ENCODE results near the gene PADI1.
"Not testable (repeated sequence)": the region's sequence is repeated elsewhere in the genome, so short reads cannot be mapped to it uniquely, and the experiment has no call there.

Gene PADI1

DNA sequence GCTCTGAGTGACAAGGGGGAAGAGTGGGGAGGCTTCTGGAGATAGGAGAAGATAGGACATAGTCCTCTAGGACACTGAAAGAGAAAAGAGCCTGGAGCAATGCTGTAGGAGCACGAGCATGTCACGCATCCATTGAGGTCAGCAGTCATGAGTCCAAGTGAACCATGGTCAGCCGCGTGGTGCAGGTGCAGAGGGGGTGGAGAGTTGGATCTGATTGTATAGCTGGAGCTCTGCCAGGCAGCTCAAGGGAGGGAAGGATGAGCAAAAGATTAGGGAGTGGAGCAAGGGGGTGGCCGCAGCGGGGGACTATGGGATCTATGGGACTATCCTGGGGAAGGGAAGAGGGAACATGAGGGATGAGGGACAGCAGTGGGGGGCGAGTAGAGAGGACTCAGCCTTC is 14.0 kb downstream of the PADI1 start:
- no peak for DNase-seq

- no peak for DNase-seq
Observed at GRCh38 chr1:17220287-17220686, 15.4 kb downstream of the PADI1 start.

- no peak for DNase-seq
Observed at GRCh38 chr1:17222557-17222956, 17.6 kb downstream of the PADI1 start.

GRCh38 chr1:17224434-17224833 is 19.5 kb downstream of the PADI1 start:
- DNase-seq: no peak

DNA sequence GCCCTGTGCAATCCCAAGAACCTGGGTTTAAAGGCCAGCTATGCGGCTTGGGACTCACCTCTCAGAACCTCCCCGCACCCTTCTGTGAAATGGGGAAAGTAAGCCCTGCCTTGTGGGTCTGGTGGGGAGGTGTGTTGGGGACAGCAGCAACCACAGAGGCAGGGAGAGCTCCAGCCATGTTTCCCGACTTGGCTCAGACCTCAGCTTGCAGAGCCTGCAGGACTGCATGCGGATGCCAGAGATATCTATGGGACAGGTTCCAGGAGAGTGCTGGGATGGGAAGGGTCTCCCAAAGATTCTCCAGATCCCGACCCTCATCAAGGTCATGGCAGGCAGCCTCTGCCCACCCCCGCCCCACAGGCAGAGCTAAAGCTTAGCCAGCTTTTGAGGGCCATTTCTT is 20.2 kb downstream of the PADI1 start:
- DNase-seq: no peak

DNA sequence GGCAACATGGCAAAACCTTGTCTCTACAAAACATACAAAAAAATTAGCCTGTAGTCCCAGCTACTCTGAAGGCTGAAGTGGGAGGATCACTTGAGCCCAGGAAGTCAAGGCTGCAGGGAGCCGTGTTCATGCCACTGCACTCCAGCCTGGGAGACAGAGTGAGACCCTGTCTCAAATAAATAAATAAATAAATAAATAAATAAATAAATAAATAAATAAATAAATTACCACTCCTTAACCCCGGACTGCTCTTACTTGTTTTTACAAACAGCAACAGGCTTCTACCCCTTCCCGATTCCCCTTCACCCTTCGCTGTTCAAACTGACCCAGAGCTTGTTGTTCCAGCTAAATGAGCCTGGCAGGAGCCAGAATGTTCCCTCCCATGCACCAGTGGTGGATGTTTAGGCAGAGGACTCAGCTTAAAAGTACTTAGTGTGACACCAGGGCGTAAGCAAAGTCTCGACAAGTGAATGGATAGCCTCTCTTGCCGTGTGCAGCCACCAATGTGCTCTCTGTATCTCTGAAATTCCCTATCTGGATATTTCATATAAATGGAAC is 22.5 kb downstream of the PADI1 start:
- DNase-seq: no peak

- no peak for DNase-seq
Observed at GRCh38 chr1:17228619-17229018, 23.7 kb downstream of the PADI1 start.

DNA sequence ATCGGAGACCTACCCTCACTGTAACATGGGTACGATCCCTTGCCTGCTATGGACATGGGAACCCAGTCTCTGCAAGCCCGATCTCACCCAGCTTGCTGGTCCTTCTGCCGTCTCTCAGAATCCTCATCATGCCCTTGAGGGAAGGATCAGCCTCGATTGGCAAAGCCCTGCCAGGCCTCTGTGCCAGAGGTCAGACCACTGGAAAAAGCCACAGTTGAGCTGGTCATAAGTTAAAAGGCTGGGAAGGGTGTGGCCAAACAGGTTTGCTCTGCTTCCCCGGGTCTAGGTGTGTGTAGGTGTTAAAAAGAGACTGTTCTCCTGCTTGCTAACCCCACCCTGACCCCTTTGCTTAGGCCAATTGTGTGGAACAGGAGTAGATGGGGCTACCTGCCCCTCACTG is 24.5 kb downstream of the PADI1 start:
- no peak for DNase-seq

- no peak for DNase-seq
Observed at GRCh38 chr1:17230106-17230505, 25.2 kb downstream of the PADI1 start.

DNA sequence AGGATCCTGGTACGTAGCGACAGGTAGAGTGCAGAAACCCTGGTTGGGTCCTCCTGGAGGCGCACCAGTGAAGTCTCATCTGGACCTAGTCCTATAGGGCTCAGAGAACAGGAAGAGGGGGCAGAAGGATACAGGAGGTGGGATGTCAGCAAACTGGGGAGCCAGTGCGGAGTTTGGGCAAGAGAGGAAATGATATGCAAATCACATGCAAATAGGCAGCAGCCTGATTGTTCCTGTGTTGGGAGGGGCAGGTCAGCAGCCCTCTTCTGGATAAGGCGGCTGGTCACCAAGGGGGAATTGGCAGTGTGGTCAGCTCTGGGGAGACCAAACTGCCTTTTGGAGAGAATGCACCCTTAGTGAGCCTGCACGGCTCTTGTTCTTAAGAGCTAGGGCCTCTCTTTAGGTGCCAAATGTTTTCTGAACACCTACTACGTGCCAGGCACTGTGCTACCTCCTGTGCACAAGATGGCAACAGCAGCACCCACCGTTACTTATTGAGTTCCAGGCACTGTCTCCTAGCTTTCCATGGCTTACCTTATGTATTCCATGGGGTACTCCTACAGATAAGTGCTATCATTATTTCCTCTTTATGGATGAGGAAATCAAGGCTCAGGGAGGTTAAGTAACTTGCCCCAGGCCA is 25.9 kb downstream of the PADI1 start:
- DNase-seq: no peak

DNA sequence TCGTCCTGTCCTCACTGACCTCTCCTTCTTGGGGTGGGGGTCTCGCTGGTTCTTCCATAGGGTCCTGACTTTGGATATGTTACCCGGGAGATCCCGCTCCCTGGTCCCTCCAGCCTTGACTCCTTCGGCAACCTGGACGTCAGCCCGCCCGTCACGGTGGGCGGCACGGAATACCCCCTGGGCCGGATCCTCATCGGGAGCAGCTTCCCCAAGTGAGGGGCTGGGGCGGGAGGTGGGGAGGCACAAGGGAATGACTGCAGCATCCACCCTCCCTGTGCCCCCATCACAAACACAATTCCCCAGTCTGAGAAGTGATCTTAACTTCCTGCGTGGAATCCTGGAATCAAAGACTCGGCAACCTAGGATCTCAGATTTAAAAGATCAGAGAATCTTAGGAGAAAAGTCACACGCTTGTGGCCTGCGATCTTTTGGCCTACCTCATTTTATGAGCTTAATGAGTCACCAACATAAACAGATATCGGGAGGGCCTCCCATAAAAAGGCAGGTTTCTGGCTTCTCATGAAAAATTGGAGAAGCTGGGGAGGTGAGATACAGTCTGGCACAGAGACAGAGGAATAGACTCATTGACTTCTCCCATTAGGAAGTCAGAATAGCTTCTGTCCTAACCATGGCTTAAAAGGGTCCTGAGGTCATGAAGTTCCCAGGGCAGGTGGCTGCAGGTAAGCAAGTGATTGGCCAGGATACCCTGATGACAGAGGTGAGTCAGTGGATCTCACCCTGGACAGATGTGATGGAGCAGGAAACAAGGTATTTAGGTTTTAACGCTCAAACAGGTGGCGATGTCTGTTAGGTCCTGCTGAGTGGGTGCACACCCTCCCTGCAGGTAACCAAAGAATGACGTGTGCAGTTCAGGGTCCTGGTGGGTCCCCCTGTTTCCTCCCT is 28.1 kb downstream of the PADI1 start:
- no peak for DNase-seq

DNA sequence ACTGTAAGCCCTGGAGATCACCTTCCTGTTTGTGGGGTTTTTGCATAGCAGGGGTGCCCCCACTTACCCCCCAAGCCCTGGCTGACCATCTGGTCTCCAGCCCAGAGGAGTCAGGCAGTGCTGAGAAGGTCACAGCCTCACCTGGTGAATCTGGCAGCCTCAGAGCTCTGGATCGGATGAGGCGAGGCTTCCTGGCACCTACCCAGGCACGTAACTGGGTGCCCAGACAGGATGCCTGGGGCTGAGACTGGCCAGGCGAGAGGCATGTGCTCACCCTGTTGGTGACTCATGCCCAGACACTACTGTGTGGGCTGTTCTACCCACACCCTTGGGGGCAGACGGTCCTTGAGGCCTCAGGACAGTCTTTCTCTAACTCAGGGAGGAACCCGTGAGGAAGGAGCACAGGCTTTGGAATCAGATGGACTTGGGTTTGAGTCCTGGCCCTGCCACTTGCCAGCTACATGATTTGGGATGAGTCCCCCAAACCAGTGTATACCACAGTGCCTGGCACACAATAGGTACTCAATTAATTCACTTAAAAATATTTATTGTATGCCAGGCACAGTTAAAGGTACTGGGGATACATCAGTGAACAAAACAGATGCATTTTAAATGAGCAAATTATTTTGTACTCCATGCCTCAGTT is 28.9 kb downstream of the PADI1 start:
- DNase-seq: no peak

DNA sequence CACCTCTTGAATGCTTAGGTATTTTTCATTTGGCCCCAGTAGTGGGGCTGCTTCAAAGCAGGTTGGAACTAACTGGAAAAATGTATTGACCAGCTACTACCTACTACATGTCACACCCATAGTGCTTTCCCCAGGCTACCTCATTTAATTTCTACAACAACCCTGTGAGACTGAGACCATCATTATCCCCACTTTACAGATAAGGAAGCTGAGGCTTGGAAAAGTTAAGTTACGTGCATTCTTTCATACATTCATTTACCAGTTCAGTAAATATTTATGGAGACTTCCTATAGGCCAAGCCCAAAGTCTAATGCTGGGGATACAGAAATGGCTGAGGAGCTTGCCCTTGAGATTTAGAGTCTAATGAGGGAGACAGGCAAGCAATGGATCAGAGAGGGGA is 29.5 kb downstream of the PADI1 start:
- no peak for DNase-seq

DNA sequence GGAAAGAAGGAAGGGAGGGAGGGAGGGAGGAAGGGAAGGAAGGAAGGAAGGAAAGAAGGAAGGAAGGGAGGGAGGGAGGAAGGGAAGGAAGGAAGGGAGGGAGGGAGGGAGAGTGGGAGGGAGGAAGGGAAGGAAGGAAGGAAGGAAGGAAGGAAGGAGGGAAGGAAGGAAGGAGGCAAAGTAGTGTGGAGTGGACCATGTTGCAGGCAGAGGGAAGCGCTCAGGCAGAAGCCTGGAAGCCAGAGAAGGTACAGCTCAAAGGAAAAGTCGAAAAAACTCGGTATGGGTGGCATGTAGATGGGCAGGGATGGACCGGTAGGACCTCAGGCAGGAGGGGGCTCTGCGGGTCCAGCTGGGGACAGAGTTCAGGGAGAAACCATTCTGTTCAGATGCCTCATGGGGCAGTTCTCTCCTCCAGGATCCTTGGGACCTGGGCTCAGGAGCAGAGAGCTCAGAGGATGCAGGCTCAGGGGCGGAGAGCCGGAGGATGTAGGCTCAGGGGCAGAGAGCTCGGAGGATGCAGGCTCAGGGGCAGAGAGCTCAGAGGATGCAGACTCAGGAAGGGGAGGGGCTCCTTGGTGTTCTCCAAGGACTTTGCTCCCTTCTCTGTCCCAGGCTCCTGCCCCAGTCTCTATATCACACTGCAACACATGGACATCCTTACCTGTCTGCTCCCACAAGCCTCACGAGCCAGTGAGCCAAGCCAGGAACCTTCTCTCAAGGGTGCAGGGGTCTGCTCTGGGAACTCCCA is 30.4 kb downstream of the PADI1 start:
- no peak for DNase-seq

DNA sequence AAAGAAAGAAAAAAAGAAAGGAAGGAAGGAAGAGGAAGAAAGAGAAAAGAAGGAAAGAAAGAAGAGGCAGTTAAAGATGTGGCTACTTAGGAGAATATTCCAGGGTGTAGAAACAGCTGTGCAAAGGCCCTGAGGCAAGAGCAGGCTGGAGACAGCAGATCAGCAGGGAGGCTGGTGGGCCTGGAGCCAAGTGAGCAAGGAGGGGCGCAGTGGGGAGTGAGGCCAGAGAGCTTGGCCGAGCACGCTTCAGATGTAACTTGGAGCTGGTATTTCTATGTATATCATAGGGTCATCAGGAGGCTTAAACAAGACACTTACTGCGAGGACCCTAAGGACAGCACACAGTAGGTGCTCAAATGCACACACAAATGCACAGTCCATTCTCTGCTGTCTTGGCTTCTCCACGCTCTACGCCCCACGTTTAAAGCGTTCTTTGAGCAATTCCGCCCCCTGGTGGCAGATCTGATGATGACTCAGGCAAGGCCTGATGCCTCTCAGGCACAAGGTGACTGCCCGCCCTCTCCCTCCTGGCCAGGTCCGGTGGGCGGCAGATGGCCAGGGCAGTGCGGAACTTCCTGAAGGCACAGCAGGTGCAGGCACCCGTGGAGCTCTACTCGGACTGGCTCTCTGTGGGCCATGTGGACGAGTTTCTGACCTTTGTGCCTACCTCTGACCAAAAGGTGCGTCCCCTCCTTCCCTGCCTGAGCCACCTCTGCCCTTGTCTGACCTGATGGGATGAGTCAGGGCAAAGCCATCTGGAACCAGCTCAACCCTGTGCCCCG is 32.0 kb downstream of the PADI1 start:
- peak; percentile 7 for DNase-seq

DNA sequence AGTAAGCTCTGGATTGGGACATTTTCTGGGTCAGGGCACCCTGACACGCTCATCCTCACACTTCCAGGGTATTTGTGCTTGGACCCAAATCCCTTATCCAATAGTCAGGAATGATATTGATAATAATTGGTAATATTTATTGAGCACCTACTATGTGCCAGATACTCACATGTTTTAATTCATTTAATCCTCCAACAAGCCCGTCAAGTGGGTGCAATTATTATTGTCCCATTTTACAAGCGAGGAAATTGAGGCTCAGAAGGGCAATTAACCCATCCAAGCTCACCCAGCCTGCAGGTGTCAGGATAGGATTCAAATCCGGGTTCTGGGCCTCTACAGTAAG is 32.6 kb downstream of the PADI1 start:
- no peak for DNase-seq

DNA sequence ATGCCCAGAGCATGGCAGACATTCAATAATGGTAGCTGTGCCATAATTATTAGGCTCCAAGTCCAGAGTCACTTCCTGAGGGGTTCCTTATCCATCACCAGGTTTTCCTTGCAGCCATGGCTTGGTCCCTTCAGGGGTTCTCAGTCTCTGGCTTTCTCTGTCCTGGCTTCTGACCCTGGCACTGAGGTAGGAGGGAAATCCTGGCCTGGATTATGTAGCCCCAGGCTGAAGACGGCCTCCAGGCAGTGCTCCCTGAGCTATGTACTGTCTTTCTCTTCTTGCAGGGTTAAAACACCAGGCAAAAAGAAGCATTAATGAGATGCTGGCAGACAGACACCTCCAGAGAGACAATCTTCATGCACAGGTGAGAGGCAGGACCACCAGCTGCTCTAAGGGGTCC is 34.5 kb downstream of the PADI1 start:
- peak; percentile 43 for DNase-seq

- DNase-seq: not testable (repeated sequence)
Observed at GRCh38 chr1:17241011-17241779, 36.3 kb downstream of the PADI1 start.

- not testable (repeated sequence) for DNase-seq
Observed at GRCh38 chr1:17241780-17242074, 36.8 kb downstream of the PADI1 start.

DNA sequence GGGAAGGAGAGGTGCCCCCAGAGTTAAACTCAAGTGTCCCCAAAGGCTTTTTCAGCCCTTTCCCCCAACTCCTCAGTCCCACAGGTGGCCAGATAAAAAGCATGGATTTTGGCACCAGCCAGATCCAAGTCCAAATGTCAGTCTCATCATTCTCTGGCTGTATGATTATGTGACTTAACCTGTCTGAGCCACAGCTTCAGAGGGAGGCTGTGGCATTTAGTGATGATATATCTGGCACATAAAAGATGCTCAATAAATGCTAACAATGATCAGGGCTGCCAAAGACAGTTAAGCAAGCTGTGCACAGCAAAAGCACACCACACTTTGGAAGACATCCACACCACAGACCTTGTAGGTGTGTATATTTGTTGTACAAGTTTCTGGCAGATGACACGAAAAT is 38.3 kb downstream of the PADI1 start:
- no peak for DNase-seq
